Liver (tissue), 9 donors: ENCODE results near the gene GAD2. TPM values are rescaled to one million over a fixed set of nuclear protein-coding genes. Genes with fewer than 3 reads are reported as not detected.

Experiments
- DNase-seq: peaks from one replicate; pipeline ENCODE4 v3.0.0-alpha.2; 2017; ENCODE audit warnings: low spot score
- H3K27ac ChIP-seq, 2 donors: one replicate each; pipeline ENCODE4 v1.7.0; 2013; ENCODE audit warnings: inconsistent platforms in 2 of 2, low read length in 2 of 2, control low read depth in 1 of 2, low read depth in 1 of 2, mild to moderate bottlenecking in 1 of 2
- H3K27me3 ChIP-seq, 4 donors: one replicate each; pipeline versions ENCODE4 v1.6.1 to v1.7.0; 2013; ENCODE audit warnings: low read length in 3 of 4, inconsistent platforms in 1 of 4, mild to moderate bottlenecking in 1 of 4, moderate library complexity in 1 of 4; ENCODE audit not compliant: control insufficient read depth in 4 of 4, insufficient read depth in 4 of 4
- H3K36me3 ChIP-seq, 4 donors: one replicate each; pipeline versions ENCODE4 v1.6.1 to v1.7.0; 2013; ENCODE audit warnings: low read length in 3 of 4, mild to moderate bottlenecking in 3 of 4, low read depth in 1 of 4, moderate library complexity in 1 of 4; ENCODE audit not compliant: control insufficient read depth in 4 of 4, insufficient read depth in 3 of 4
- H3K4me1 ChIP-seq, 4 donors: one replicate each; pipeline versions ENCODE4 v1.6.1 to v1.7.0; 2013; ENCODE audit warnings: low read length in 3 of 4, mild to moderate bottlenecking in 3 of 4, moderate library complexity in 1 of 4; ENCODE audit not compliant: control insufficient read depth in 4 of 4, insufficient read depth in 4 of 4
- H3K4me3 ChIP-seq, 3 donors: one replicate each; pipeline versions ENCODE4 v1.6.1 to v1.7.0; 2013; ENCODE audit warnings: low read length in 3 of 3, control low read depth in 1 of 3, low read depth in 1 of 3, mild to moderate bottlenecking in 1 of 3
- H3K9ac ChIP-seq, 2 donors: one replicate each; pipeline ENCODE4 v1.7.0; 2013; ENCODE audit warnings: low read length in 2 of 2, mild to moderate bottlenecking in 2 of 2, moderate library complexity in 2 of 2, control low read depth in 1 of 2, low read depth in 1 of 2
- H3K9me3 ChIP-seq, 4 donors: one replicate each; pipeline versions ENCODE4 v1.6.1 to v1.7.0; 2013; ENCODE audit warnings: low read length in 3 of 4; ENCODE audit not compliant: control insufficient read depth in 4 of 4
- EGR1 ChIP-seq, 2 donors: IDR thresholded peaks; 2 replicates each; pipeline ENCODE4 v1.6.1; 2016 to 2018; ENCODE audit warnings: antibody characterized with exemption in 2 of 2, low read depth in 2 of 2
- FOXA1 ChIP-seq: IDR thresholded peaks from 2 replicates; pipeline ENCODE4 v1.6.1; 2016; ENCODE audit warnings: antibody characterized with exemption
- FOXA2 ChIP-seq: IDR thresholded peaks from 2 replicates; pipeline ENCODE4 v1.6.1; 2016; ENCODE audit warnings: antibody characterized with exemption
- GABPA ChIP-seq, 2 donors: IDR thresholded peaks in 1 of 2; conservative IDR thresholded peaks in 1 of 2; 2 replicates each; pipeline ENCODE4 v1.6.1; 2016; ENCODE audit warnings: antibody characterized with exemption in 2 of 2, mild to moderate bottlenecking in 1 of 2, moderate library complexity in 1 of 2
- HNF4A ChIP-seq, 2 donors: conservative IDR thresholded peaks; 2 replicates each; pipeline ENCODE4 v1.6.1; 2016; ENCODE audit warnings: antibody characterized with exemption in 2 of 2, mild to moderate bottlenecking in 2 of 2
- HNF4G ChIP-seq: IDR thresholded peaks from 2 replicates; pipeline ENCODE4 v1.6.1; 2016; ENCODE audit warnings: antibody characterized with exemption
- JUND ChIP-seq, 2 donors: IDR thresholded peaks; 2 replicates each; pipeline ENCODE4 v1.6.1; 2016; ENCODE audit warnings: antibody characterized with exemption in 2 of 2
- RAD21 ChIP-seq, 2 donors: IDR thresholded peaks; 2 replicates each; pipeline ENCODE4 v1.6.1; 2016; ENCODE audit warnings: antibody characterized with exemption in 2 of 2, mild to moderate bottlenecking in 2 of 2
- SP1 ChIP-seq: IDR thresholded peaks from 2 replicates; pipeline ENCODE4 v1.6.1; 2018; ENCODE audit warnings: antibody characterized with exemption, mild to moderate bottlenecking
- TAF1 ChIP-seq: conservative IDR thresholded peaks from 2 replicates; pipeline ENCODE4 v1.6.1; 2016; ENCODE audit warnings: antibody characterized with exemption, mild to moderate bottlenecking
- YY1 ChIP-seq: IDR thresholded peaks from 2 replicates; pipeline ENCODE4 v1.6.1; 2016; ENCODE audit warnings: antibody characterized with exemption, mild to moderate bottlenecking
- WGBS: extraction: QIAGEN DNeasy Blood & Tissue Kit; methylation state at CpG from one replicate; pipeline ENCODE4 v1.1.7; 2013; 5-methylcytosine and 5-hydroxymethylcytosine counted together
- polyA plus RNA-seq, 2 donors: library from polyadenylated mRNA; stranded (reverse) in 1 of 2; unstranded in 1 of 2; fragments of 200-250 nt in 1 of 2; fragments of >200 nt in 1 of 2; fragmentation: Nextera tagmentation in 1 of 2; extraction: Ambion mirVana in 1 of 2; gene quantifications; one replicate each; pipeline versions ENCODE4 v1.2.1 to v1.2.3, GENCODE V29; 2013 to 2015
- total RNA-seq, 2 donors: library from RNA; depleted of rRNA; stranded (reverse); fragments of >200 nt; gene quantifications; one replicate each; pipeline ENCODE4 v1.2.3, GENCODE V29; 2014
- TF ChIP-seq, protein P1 (sequence below): fragments of 150-350 bp; IDR thresholded peaks from 2 replicates; pipeline ENCODE4 v1.5.1; 2017; ENCODE audit warnings: improper control_type of control experiment, low read depth, low read length; ENCODE audit not compliant: missing input control
- TF ChIP-seq, protein P2 (sequence below): IDR thresholded peaks from 2 replicates; pipeline ENCODE4 v1.6.1; 2016; ENCODE audit warnings: antibody characterized with exemption
- TF ChIP-seq, protein P3 (sequence below): IDR thresholded peaks from 2 replicates; pipeline ENCODE4 v1.6.1; 2016; ENCODE audit warnings: antibody characterized with exemption
- TF ChIP-seq, protein P4 (sequence below): IDR thresholded peaks from 2 replicates; pipeline ENCODE4 v1.6.1; 2016; ENCODE audit warnings: antibody characterized with exemption, mild to moderate bottlenecking
- TF ChIP-seq, protein P5 (sequence below): IDR thresholded peaks from 2 replicates; pipeline ENCODE4 v1.6.1; 2016; ENCODE audit warnings: antibody characterized with exemption
- donor health status: healthy.
- donor health status: healthy.
- donor health status: healthy.
- donor health status: healthy.
- donor health status: healthy.

GAD2 gene
- total and polyA plus RNA-seq, 4 donors: not detected

DNA sequence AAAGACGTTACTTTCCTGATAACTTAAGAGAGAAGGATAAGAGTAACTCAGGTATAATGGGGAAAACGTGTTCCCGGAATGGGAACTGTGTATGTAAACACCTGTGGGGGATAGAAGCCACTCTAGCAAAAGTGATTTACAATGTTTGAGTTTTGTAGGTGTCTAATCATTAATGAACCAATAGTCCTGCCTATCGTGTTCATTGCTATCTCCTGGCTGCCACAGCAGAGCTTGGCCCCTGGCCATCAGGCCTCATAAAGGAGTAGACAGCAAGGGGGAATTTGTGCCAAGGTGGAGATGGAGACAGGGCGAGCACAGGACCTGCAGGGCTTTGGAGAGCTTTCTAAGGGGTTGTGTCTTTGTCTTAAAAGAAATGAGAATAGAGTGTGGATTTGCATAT, 102.1 kb downstream of the GAD2 start:
- no peak overlapping the region for H3K9ac ChIP-seq
- DNase-seq: no peak
- no peaks in the 10 kb centered on the region for H3K4me1 ChIP-seq
- no peaks in the 10 kb centered on the region for H3K9me3 ChIP-seq
- H3K36me3 ChIP-seq: no peaks in the 10 kb centered on the region
- no peak overlapping the region for H3K4me3 ChIP-seq
- TF ChIP-seq, protein P1, sequence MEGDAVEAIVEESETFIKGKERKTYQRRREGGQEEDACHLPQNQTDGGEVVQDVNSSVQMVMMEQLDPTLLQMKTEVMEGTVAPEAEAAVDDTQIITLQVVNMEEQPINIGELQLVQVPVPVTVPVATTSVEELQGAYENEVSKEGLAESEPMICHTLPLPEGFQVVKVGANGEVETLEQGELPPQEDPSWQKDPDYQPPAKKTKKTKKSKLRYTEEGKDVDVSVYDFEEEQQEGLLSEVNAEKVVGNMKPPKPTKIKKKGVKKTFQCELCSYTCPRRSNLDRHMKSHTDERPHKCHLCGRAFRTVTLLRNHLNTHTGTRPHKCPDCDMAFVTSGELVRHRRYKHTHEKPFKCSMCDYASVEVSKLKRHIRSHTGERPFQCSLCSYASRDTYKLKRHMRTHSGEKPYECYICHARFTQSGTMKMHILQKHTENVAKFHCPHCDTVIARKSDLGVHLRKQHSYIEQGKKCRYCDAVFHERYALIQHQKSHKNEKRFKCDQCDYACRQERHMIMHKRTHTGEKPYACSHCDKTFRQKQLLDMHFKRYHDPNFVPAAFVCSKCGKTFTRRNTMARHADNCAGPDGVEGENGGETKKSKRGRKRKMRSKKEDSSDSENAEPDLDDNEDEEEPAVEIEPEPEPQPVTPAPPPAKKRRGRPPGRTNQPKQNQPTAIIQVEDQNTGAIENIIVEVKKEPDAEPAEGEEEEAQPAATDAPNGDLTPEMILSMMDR: no peak
- TF ChIP-seq, protein P2, sequence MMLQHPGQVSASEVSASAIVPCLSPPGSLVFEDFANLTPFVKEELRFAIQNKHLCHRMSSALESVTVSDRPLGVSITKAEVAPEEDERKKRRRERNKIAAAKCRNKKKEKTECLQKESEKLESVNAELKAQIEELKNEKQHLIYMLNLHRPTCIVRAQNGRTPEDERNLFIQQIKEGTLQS: no peak
- TF ChIP-seq, protein P3, sequence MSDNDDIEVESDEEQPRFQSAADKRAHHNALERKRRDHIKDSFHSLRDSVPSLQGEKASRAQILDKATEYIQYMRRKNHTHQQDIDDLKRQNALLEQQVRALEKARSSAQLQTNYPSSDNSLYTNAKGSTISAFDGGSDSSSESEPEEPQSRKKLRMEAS: no peak
- TF ChIP-seq GABPA (IDR thresholded peaks at IDR 0.05 in 1 of 2, conservative IDR thresholded peaks at IDR 0.05 in 1 of 2) (no peak), TAF1 (no peak), HNF4A (conservative IDR thresholded peaks at IDR 0.05) (no peak), EGR1 (IDR thresholded peaks at IDR 0.05; ENCODE audit: low read depth in 2 of 2) (no peak), JUND (IDR thresholded peaks at IDR 0.05) (no peak), YY1 (no peak), FOXA2 (no peak)
- TF ChIP-seq, protein P4, sequence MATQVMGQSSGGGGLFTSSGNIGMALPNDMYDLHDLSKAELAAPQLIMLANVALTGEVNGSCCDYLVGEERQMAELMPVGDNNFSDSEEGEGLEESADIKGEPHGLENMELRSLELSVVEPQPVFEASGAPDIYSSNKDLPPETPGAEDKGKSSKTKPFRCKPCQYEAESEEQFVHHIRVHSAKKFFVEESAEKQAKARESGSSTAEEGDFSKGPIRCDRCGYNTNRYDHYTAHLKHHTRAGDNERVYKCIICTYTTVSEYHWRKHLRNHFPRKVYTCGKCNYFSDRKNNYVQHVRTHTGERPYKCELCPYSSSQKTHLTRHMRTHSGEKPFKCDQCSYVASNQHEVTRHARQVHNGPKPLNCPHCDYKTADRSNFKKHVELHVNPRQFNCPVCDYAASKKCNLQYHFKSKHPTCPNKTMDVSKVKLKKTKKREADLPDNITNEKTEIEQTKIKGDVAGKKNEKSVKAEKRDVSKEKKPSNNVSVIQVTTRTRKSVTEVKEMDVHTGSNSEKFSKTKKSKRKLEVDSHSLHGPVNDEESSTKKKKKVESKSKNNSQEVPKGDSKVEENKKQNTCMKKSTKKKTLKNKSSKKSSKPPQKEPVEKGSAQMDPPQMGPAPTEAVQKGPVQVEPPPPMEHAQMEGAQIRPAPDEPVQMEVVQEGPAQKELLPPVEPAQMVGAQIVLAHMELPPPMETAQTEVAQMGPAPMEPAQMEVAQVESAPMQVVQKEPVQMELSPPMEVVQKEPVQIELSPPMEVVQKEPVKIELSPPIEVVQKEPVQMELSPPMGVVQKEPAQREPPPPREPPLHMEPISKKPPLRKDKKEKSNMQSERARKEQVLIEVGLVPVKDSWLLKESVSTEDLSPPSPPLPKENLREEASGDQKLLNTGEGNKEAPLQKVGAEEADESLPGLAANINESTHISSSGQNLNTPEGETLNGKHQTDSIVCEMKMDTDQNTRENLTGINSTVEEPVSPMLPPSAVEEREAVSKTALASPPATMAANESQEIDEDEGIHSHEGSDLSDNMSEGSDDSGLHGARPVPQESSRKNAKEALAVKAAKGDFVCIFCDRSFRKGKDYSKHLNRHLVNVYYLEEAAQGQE: no peak
- 32% methylated on average over 5 of the region's 5 CpGs for WGBS
- no peaks in the 10 kb centered on the region for H3K27me3 ChIP-seq
- H3K27ac ChIP-seq: no peak overlapping the region

DNA sequence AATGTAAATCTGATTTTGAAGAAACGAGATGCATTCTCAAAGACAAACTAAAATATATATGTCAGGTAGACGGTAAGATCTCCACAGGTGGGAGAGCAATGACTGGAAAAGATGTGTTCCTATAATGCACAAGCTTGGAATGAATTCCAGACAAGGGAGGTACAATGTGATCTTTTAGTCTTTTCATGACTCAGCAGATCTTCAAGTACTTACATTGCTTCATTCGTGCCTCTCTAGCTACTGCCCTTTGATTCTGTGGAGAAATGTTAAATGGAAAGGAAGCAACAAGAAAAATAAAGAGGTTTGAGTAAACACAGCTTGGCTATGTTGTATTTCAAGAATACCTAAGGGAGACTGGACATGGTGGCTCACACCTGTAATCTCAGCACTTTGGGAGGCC, 106.6 kb downstream of the GAD2 start:
- Histone ChIP-seq H3K4me3 (no peak overlapping the region), H3K27ac (no peak overlapping the region), H3K27me3 (no peaks in the 10 kb centered on the region), H3K36me3 (no peaks in the 10 kb centered on the region), H3K9ac (no peak overlapping the region), H3K9me3 (no peaks in the 10 kb centered on the region), H3K4me1 (no peaks in the 10 kb centered on the region)
- 81% methylated on average over 3 of the region's 3 CpGs for WGBS
- DNase-seq: no peak
- TF ChIP-seq HNF4G: no peak
- no peak for TF ChIP-seq EGR1 (IDR thresholded peaks at IDR 0.05; ENCODE audit: low read depth in 2 of 2)
- TF ChIP-seq, protein P4: no peak
- TF ChIP-seq RAD21 (IDR thresholded peaks at IDR 0.05): no peak
- no peak for TF ChIP-seq SP1
- TF ChIP-seq GABPA (IDR thresholded peaks at IDR 0.05 in 1 of 2, conservative IDR thresholded peaks at IDR 0.05 in 1 of 2): no peak
- no peak for TF ChIP-seq TAF1
- TF ChIP-seq FOXA2: no peak
- TF ChIP-seq, protein P2: no peak
- TF ChIP-seq, protein P5, sequence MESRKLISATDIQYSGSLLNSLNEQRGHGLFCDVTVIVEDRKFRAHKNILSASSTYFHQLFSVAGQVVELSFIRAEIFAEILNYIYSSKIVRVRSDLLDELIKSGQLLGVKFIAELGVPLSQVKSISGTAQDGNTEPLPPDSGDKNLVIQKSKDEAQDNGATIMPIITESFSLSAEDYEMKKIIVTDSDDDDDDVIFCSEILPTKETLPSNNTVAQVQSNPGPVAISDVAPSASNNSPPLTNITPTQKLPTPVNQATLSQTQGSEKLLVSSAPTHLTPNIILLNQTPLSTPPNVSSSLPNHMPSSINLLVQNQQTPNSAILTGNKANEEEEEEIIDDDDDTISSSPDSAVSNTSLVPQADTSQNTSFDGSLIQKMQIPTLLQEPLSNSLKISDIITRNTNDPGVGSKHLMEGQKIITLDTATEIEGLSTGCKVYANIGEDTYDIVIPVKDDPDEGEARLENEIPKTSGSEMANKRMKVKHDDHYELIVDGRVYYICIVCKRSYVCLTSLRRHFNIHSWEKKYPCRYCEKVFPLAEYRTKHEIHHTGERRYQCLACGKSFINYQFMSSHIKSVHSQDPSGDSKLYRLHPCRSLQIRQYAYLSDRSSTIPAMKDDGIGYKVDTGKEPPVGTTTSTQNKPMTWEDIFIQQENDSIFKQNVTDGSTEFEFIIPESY: no peak
- no peak for TF ChIP-seq JUND (IDR thresholded peaks at IDR 0.05)
- TF ChIP-seq, protein P3: no peak
- no peak for TF ChIP-seq HNF4A (conservative IDR thresholded peaks at IDR 0.05)
- TF ChIP-seq FOXA1: no peak
